Measurements from ENCODE around the gene PTDSS2.
A peak's percentile ranks its signal among the peaks of the same experiment; 100 is the strongest.

The PTDSS2 gene

DNA sequence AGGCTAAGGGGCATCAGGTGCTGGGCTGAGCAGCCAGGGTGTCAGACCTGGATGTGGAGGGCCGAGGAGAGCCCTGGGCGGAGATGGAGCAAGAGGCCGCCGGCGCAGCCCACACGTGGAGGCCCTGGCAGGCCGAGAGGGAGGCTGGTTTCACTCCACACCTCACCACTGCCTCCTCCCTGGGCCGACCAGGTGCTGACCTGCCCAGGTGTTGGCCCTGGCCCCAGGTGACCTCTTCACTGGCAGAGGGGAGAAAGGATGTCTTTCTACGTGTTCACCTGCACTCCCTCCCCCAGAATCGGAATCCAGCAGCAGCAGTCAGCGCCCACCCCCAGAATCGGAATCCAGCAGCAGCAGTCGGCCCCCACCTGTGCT lies 9.0 kb upstream of the PTDSS2 start:
- H3K36me3 Mint-ChIP-seq (ENCODE audit: insufficient read depth): peaks cover 2% of the 10 kb centered on the region
- no peaks in the 10 kb centered on the region for H3K9me3 Mint-ChIP-seq
- DNase-seq (ENCODE audit: low spot score in 2 of 2) (no peak), ATAC-seq (replicated peaks; ENCODE audit: extremely low read depth, poor library complexity, severe bottlenecking) (no peak)
- H3K27ac Mint-ChIP-seq (ENCODE audit: low read depth): no peak overlapping the region
- peak overlapping the region; percentile 63 for H3K4me3 Mint-ChIP-seq
- peaks cover 31% of the 10 kb centered on the region for H3K4me1 Mint-ChIP-seq
- no peaks in the 10 kb centered on the region for H3K27me3 Mint-ChIP-seq

DNA sequence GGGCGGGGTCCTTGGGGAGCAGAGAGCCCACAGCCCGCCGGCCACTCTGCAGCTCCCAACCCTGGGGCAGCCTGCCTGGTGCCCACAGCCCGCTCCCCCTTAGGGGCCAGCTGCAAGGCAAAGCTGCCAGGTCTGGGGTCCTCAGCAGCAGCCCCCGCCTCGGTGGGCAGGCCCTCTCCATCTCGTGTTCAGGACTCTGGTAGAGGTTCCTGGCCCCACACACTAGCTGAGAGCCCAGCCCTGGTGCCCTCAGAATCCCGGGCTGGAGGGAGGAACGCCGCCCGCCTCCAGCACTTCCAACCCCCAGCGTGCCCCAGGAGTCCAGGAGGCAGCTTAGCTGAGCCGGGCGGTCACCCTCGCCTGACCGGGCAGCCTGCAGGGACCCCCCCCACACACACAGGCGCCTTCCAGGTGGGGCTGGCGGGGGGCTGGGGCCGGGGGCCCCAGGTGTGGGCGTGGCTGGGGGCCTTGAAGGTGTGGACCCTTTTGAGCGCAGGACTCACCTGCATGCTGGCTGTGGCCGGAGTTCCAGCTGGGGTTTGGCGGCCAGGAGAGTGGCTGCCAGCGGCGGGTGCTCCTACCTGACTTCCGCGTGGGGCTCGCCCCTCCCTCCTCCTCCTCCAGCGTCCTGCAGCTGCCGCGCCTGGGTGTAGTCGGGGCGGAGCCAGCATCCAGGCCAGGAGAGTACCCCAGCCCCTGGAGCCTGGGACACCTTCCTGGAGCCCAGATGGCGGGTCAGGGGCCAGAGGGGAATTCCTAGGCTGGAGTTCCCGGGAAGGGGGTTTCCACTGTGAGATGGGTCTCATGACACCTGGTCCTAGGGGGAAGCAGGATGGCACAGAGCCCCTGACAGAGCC lies 8.4 kb upstream of the PTDSS2 start, which contains the start of gene ANO9:
TSS of gene ANO9 (minus strand) at position 594 of the 857 bp plus-strand sequence. CDS start at position 509, 85 bp downstream.
- Mint-ChIP-seq H3K36me3 (ENCODE audit: insufficient read depth) (peaks cover 2% of the 10 kb centered on the region), H3K4me3 (peak within 1 kb of the TSS; percentile 63), H3K9me3 (no peaks in the 10 kb centered on the region), H3K27ac (ENCODE audit: low read depth) (no peak within 1 kb of the TSS), H3K27me3 (no peaks in the 10 kb centered on the region), H3K4me1 (peaks cover 31% of the 10 kb centered on the region)
- DNase-seq (ENCODE audit: low spot score in 2 of 2) (no peak), ATAC-seq (replicated peaks; ENCODE audit: extremely low read depth, poor library complexity, severe bottlenecking) (peak; percentile 82)

DNA sequence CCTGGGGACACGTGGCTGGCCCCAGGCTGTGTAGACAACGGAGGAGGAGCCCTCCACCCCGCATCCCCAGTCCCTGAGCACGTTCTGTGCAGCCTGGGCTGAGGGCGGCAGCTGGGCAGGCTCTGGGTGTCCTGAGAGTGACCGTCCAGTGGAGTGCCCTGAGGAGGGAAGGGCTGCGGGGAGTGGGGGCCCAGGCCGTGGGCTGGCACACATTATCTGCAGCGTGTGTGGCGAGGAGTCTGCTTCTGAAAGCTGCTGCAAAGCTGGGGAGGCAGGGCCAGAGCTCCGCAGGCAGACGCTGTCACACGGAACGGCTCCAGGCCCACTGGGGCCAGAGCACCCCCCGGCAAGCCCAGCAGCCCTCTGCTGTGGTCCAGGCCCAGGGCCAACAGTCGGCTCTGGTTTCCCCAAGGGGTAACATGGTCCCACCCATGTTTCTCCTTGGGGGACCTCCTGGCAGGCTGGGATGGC lies 7.4 kb upstream of the PTDSS2 start:
- Mint-ChIP-seq H3K4me3 (no peak overlapping the region), H3K4me1 (peaks cover 25% of the 10 kb centered on the region), H3K27me3 (no peaks in the 10 kb centered on the region), H3K36me3 (ENCODE audit: insufficient read depth) (peaks cover 2% of the 10 kb centered on the region), H3K9me3 (no peaks in the 10 kb centered on the region), H3K27ac (ENCODE audit: low read depth) (no peak overlapping the region)
- no peak for DNase-seq (ENCODE audit: low spot score in 2 of 2)
- ATAC-seq (replicated peaks; ENCODE audit: extremely low read depth, poor library complexity, severe bottlenecking): no peak

DNA sequence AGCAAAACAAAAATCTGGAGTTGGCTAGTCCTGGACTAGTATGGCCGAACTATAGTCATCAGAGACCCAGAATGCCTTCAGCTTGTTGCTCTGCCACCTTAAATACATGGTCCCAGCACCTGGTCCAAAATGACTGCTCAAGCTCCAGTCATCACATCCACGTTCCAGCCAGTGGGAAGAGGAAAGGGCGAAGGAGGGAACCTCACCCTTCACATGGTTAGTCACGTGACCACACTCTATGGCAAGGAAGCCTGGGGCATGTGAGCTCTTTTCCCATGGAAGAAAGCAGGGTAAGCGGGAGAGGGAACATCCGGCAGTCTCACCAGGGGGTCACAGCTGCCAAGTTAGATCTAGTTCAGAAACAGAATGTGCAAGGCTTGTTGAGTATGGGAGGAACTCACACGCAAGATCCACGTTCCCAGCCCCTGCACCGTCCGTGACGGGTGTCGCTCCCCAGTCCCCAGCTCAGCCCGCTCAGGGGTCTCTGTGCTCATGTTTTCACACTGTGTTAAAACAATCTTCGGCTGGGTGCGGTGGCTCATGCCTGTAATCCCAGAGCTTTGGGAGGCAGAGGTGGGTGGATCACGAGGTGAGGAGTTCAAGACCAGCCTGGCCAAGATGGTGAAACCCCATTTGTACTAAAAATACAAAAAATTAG lies 6.4 kb upstream of the PTDSS2 start:
- Mint-ChIP-seq H3K4me3 (no peak overlapping the region), H3K9me3 (no peaks in the 10 kb centered on the region), H3K4me1 (peaks cover 33% of the 10 kb centered on the region), H3K27me3 (no peaks in the 10 kb centered on the region), H3K36me3 (ENCODE audit: insufficient read depth) (peaks cover 3% of the 10 kb centered on the region), H3K27ac (ENCODE audit: low read depth) (no peak overlapping the region)
- ATAC-seq (replicated peaks; ENCODE audit: extremely low read depth, poor library complexity, severe bottlenecking) (no peak), DNase-seq (ENCODE audit: low spot score in 2 of 2) (no peak)

DNA sequence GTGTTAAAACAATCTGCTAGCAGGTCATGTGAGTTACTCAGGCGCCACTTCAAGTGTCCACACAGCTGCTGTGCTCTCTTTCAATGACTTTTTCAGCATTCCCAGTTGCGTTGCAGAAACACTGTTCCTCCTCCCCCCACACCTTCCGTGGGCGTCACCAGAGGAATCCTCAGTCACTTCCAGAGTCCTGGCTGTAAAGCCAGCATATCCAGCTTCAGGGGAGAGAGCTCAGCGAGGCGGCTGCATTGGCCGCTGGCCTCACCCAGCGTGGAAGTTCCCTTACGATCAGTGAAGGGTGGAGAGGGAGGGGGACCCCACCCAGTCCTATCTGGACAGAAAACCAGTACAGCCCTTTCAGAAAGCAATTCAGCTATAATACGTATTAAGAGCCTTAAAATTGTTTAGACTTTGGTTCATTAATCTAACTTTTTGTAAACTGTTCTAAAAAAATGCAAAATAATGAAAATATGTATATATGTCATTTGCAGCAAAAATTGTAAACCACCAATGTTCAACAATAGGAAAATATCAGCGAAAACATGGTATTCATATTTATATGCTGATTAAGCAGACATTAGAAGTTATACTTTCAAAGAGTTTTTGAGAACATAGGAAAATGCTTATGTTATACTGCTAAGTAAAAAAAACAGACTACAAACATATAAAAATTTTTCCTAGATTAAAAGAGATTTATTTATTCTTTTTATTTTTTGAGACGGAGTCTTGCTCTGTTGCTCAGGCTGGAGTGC lies 5.5 kb upstream of the PTDSS2 start:
- Mint-ChIP-seq H3K27ac (ENCODE audit: low read depth) (no peak overlapping the region), H3K9me3 (no peaks in the 10 kb centered on the region), H3K4me3 (no peak overlapping the region), H3K27me3 (no peaks in the 10 kb centered on the region), H3K36me3 (ENCODE audit: insufficient read depth) (peaks cover 8% of the 10 kb centered on the region), H3K4me1 (peaks cover 27% of the 10 kb centered on the region)
- DNase-seq (ENCODE audit: low spot score in 2 of 2) (no peak), ATAC-seq (replicated peaks; ENCODE audit: extremely low read depth, poor library complexity, severe bottlenecking) (no peak)

DNA sequence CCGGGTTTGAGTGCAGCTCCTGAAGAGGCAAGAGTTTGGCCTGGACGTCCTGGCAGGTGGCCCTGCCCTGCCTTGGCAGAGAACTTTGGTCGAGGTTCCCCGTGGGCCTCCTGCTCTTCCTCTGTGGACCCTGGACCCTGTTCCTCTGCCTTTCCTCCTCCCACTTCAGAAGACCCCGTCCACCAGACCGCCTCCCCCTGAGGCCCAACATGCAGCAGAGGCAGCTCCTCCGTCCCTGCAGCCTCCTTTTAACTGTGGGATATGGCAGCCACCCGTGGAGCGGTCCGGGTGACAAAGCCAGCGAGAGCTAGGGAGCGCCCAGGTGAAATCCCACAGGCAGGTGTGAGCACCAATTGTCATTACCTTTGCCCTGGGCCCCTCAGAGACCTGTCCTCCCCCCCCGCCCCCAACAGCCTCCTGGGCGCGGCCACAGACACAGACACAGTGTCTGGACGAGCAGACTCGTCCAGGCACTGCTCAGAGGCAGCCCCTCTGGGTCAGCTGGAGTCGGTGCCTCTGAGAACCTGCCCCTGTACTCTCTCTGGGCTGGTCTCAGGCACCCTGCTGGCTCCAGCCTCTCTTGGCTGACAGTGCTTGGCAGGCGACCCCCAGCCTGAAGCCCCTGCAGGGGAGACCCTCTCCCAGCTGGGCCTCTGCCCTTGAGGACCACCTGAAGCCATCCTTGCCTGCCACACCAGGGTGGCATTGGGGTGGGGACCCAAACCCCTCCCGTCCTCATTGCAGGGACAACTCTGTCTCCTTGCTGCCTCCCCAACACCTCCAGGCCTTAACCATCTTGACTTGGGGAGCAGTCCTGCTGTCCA lies 4.1 kb upstream of the PTDSS2 start:
- Mint-ChIP-seq H3K27ac (ENCODE audit: low read depth) (no peak overlapping the region), H3K36me3 (ENCODE audit: insufficient read depth) (peaks cover 14% of the 10 kb centered on the region), H3K9me3 (no peaks in the 10 kb centered on the region), H3K4me3 (no peak overlapping the region), H3K4me1 (peaks cover 20% of the 10 kb centered on the region), H3K27me3 (no peaks in the 10 kb centered on the region)
- DNase-seq (ENCODE audit: low spot score in 2 of 2) (no peak), ATAC-seq (replicated peaks; ENCODE audit: extremely low read depth, poor library complexity, severe bottlenecking) (no peak)

DNA sequence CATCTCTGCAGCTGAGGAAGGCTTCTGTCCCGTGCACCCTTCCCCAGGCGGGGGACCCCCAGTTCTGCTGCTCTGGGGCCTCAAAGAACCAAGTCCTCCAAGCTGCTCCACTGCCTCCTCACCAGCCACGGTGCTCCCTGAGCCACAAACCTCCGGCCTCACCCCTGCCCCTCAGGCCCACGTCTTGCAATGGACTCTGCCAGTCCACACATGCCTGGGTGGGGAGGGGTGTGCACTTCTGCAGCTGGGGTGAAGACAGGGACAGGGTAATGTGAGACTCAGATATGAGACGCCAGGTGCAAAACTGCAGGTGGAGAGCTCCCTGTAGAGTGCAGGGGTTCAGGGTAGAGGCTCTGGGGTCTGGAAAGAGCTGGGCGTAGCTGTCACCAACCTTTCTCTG lies 3.2 kb upstream of the PTDSS2 start:
- no peaks in the 10 kb centered on the region for H3K27me3 Mint-ChIP-seq
- ATAC-seq (replicated peaks; ENCODE audit: extremely low read depth, poor library complexity, severe bottlenecking) (no peak), DNase-seq (ENCODE audit: low spot score in 2 of 2) (no peak)
- H3K4me3 Mint-ChIP-seq: no peak overlapping the region
- peaks cover 23% of the 10 kb centered on the region for H3K4me1 Mint-ChIP-seq
- H3K27ac Mint-ChIP-seq (ENCODE audit: low read depth): no peak overlapping the region
- H3K9me3 Mint-ChIP-seq: no peaks in the 10 kb centered on the region
- peaks cover 17% of the 10 kb centered on the region for H3K36me3 Mint-ChIP-seq (ENCODE audit: insufficient read depth)

DNA sequence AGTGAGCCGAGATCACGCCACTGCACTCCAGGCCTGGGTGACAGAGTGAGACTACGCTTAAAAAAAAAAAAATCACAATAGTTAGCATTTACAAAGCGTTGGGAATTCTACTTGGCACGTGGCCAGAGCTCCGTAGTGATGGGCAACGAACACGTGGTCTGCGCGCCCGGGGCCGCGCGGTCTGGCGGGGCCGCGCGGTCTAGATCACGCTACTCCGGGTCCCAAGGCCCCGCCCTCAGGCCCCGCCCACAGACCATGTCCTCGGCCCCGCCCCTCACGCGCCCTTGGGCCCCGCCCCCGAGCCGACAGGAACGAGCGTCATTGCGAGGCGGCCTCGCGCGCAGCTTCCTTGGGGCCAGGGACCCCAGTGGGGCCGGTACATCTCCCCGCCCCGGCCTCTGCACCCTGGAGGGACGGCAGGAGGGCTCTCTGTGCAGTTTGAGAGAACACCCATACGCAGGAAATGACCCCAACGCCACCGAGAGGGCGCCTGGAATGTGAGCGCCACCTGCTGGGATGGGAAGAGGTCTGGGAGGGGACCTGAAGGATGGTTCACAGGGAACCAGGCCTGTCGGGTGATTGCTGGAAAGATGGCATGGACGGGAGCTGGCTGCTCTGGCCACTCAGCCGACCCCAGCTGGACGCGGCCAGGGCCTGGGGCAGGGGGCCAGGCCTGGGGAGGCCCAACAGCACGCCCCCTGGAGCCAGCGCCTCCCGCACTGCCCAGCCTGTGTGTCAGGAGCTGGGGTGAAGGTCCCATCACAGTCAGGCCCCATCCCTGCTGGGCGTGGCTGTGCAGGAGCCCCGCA lies 2.0 kb upstream of the PTDSS2 start:
- Mint-ChIP-seq H3K4me3 (peak overlapping the region; percentile 81), H3K4me1 (peaks cover 27% of the 10 kb centered on the region), H3K27ac (ENCODE audit: low read depth) (peak overlapping the region; percentile 95), H3K9me3 (no peaks in the 10 kb centered on the region), H3K36me3 (ENCODE audit: insufficient read depth) (peaks cover 18% of the 10 kb centered on the region), H3K27me3 (no peaks in the 10 kb centered on the region)
- ATAC-seq (replicated peaks; ENCODE audit: extremely low read depth, poor library complexity, severe bottlenecking) (peak; percentile 50), DNase-seq (ENCODE audit: low spot score in 2 of 2) (peak; percentile 87 to 92)

DNA sequence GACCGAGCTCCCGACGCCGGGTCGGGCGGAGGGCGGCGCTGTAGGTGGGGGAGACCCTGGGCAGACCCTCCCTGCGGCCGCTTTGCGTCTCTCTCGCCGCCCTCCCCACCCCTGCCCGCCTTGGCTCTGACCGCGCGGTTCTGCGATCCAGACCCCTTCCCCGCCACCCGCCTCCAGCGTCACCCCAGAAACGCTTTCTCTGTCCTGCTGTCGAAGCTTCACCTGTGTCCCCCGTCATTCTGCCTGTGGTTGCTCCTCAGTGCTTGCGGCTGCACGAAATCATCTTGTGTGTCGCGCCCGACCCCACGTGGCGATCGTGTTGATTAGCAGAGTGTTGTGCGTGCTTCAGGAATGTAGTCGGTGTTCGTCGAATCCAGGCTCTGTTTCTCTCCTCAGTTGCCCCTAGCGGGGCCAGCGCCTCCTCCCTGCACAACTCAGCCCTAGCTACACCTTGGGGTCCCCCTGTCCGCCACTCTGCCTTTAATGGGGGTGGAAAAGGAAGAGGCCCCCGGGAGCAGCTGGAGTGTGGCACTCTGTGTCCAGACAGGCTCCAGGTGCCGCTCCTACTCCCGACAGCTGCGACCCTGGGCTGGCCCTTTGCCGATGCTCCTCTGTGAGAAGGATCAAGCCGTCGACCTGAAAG lies 851 bp downstream of the PTDSS2 start:
- peaks cover 19% of the 10 kb centered on the region for H3K36me3 Mint-ChIP-seq (ENCODE audit: insufficient read depth)
- H3K9me3 Mint-ChIP-seq: no peaks in the 10 kb centered on the region
- H3K4me1 Mint-ChIP-seq: peaks cover 35% of the 10 kb centered on the region
- ATAC-seq (replicated peaks; ENCODE audit: extremely low read depth, poor library complexity, severe bottlenecking) (peak; percentile 61), DNase-seq (ENCODE audit: low spot score in 2 of 2) (peak; percentile 67 to 79)
- H3K4me3 Mint-ChIP-seq: peak overlapping the region; percentile 85
- H3K27ac Mint-ChIP-seq (ENCODE audit: low read depth): peak overlapping the region; percentile 89
- H3K27me3 Mint-ChIP-seq: no peaks in the 10 kb centered on the region

DNA sequence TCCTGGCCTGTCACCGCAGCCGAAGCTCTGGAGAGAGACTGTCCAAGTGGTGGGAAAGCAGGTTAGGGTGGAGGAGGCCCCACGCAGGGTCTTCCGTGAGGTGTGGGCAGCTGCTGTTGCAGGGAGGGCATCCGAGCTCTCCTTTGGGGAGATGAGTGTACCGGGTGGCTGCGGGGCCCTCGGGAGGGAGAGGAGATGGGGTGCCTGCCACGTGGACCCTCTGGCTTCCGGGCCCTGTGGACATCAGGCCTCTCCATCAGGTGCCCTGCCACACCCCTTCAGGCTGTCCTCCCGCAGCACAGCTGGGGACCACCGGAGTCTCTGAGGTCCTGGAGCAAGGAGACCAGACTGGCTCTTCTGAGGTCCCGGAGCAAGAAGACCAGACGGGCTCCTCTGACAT lies 1.7 kb downstream of the PTDSS2 start:
- no peaks in the 10 kb centered on the region for H3K27me3 Mint-ChIP-seq
- peak overlapping the region; percentile 85 for H3K4me3 Mint-ChIP-seq
- H3K36me3 Mint-ChIP-seq (ENCODE audit: insufficient read depth): peaks cover 22% of the 10 kb centered on the region
- H3K9me3 Mint-ChIP-seq: no peaks in the 10 kb centered on the region
- H3K4me1 Mint-ChIP-seq: peaks cover 43% of the 10 kb centered on the region
- H3K27ac Mint-ChIP-seq (ENCODE audit: low read depth): peak overlapping the region; percentile 89
- ATAC-seq (replicated peaks; ENCODE audit: extremely low read depth, poor library complexity, severe bottlenecking) (no peak), DNase-seq (ENCODE audit: low spot score in 2 of 2) (no peak)

DNA sequence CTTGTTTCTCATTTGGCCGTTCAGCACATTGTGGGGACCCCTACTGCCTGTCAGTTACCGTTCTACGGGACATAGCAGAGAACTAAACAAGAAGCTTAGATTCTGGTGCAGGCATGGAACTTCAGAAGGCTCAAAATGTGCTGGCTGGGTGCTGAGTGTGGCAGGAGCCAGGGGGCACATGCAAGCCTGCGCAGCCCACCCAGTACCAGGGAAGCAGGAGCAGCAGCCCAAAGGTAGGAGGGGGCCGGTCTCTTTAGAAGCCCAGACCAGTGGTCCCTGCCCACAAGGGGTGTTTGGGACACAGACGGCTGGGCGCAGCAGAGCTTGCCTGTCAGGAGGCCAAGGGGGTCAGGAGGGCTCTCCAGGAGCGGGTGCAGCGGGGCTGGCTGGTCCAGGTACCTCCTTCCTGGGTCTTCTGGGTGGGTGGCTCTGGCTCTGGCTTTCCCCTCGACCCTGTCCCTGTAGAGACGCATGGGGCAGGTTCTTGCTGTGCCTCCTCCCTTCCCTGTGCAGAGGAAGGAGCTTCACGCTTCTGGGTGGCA lies 2.2 kb downstream of the PTDSS2 start:
- H3K27ac Mint-ChIP-seq (ENCODE audit: low read depth): peak overlapping the region; percentile 57
- peaks cover 48% of the 10 kb centered on the region for H3K4me1 Mint-ChIP-seq
- no peaks in the 10 kb centered on the region for H3K27me3 Mint-ChIP-seq
- H3K4me3 Mint-ChIP-seq: no peak overlapping the region
- ATAC-seq (replicated peaks; ENCODE audit: extremely low read depth, poor library complexity, severe bottlenecking): no peak
- no peak for DNase-seq (ENCODE audit: low spot score in 2 of 2)
- no peaks in the 10 kb centered on the region for H3K9me3 Mint-ChIP-seq
- H3K36me3 Mint-ChIP-seq (ENCODE audit: insufficient read depth): peaks cover 24% of the 10 kb centered on the region

Measured in central memory CD8-positive, alpha-beta T cell (primary cell).